ENCODE measurements around the gene FCRL4. TPM values are rescaled to one million over a fixed set of nuclear protein-coding genes. Genes with fewer than 3 reads are reported as not detected.
A peak's percentile ranks its signal among the peaks of the same experiment; 100 is the strongest.

FCRL4 gene
- not detected in 2 replicates for total RNA-seq

DNA sequence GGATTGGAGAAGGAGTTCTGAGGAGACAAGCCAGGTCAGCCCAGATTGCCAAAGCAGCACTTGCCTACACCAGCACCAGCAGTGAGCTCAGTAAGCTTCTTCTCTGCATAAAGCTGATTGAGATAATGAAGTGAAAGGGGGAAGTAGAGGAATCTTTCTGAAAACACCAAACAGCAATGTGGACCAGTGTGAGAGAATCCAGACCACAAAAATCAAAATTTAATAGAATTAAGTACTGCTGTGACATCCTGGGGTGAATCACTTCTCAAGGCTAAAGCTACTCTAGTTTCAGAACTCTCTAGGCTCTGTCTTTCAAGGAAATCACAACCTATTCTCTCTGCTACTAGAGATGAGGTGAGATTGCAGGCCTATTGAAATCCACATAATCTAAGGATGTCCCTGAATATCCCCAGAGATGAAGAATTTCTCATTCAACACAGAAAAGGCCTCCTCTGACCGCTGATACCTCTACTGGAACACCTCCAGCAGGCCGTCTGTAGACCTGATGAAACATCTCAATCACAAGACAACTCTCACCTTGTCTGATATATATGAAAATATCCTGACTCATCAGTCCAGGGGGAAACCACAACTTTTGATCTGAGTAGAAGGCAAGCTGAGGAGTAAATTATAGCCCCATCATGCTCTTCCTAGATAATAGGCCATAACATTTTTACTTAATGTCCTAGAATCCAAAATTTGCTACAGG lies at the start of gene FCRL4:
Gene FCRL4 (minus strand): TSS at position 127 of the 709 bp plus-strand sequence. CDS start 141 bp downstream, outside the sequence.
- DNase-seq = no peak

DNA sequence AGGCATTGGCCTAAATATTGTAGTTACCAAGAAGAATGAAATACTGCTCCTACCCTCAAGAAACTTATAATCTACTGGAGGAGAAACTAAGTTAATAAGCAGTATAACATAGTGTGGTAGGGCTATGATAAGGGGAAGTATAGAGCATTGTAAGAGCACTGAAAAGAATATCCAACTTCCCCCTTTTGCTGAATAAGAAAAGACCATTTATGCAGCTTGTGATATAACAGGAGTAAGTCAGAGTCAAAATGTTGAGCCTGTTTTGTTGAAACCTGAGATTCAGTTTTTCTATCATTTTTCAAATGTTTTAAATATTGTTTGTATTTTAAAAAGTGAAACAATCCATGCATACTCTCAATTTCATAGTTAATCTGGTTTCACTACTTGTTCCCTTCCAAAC lies 48.3 kb upstream of the FCRL4 start:
- no peak for DNase-seq

DNA sequence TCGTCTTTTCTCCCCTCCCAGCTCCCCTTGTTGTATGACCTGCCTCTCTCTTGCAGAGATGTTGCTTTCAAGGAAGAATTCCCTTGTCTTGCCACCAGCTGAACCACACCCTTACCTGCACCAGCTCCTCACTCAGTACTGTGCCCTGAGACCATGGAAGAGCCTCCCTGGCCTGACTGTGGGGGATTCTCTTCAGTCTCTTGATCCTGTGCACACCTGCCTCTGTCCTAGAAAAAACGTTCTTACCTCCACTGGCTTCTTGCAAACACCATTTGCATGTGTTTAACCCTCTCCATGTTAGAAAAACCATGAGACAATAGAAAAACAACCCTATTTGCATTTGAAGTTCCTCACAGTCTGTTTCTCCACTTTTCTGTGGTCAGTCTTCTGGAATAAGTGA lies 43.3 kb upstream of the FCRL4 start:
- no peak for DNase-seq

DNA sequence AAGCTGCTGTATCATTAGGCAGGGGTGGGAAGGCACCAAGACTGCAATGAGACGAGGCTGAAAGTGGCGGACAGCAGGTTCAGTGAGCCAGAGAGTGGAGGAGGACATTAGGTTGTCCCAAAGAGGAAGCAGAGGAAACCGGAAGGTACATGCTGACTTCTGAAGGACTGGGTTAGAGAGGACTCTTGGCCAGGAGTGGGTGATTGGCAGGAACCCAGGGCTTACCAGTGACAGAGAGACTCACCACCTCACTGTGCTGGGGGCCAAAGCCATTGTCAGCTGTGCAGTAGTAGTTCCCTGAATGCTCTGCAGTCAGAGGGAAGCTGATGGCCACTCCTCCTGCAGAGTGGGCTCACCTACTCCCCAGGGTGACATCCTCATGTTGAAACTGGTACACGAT lies 41.9 kb upstream of the FCRL4 start:
- DNase-seq = no peak

DNA sequence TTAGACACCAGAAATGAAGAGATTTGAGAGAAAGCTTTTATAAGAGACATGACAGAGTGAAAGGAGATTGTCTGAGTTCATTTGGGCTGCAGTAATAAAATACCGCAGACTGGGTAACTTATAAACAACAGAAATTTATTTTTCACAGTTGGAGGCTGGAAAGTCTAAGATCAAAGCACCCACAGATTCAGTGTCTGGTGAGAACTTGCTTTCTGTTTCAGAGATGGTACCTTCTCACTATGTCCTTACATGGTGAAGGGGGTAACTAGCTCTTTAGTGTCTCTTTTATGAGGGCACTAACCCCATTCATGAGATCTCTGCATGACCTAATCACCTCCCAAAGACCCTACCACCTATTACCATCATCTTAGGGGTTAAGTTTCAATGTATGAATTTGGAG lies 30.9 kb upstream of the FCRL4 start:
- DNase-seq = no peak

DNA sequence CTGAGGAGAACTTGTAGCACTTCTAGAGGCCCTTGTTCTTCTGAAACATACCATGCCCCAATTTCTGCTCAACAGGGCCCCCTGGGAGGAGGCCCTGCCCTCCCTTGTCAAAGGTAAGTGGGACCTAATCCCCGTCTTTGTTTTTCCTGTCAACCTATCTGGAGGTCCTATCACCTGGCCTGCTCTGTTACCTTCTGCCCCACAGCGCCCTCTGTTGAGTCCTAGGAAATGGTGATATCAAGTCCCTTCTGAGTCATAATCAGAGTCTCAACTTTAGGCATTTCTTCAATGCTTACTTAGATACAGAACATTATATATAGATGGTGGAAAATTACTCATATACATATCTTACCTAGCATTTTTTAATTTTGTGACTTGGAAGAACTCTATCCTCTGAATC lies 28.2 kb upstream of the FCRL4 start:
- no peak for DNase-seq

DNA sequence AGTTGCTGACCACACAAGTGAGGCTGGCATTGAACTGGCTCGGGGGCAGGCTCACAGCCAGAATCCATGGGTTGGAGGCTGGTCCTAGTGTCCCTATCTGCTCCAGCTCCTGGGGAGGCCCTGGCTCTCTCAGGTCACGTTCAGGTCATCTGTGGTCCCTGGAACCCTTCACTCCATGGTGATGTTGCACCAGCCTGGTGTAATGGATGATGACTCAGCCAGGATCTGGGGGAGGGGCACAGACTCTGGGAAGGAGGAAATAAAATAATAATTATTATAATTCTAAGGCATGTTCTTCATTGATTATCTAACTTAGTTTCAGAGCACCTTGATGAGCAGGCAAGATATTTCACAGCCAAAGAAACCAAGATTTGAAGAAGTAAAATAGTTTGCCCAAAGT lies 26.6 kb upstream of the FCRL4 start:
- DNase-seq = no peak

DNA sequence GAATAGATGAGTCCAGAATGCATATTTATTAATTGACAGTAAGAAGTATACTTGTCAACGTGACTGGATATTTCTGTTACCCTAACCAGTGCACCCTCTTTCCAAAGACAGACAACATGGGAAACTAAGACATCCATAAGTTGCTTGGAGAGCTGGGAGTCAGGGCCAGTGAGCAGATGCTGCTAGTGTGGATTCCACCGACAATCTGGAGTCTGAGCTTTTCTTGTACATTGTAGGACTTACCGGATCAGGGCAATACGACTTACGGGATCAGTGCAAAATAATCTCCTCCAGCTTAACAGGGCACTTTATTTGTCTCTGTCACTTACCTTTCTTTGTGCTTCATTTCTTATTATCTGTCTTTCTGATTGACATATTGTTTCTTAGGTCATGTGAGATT lies 24.6 kb upstream of the FCRL4 start:
- DNase-seq = no peak

DNA sequence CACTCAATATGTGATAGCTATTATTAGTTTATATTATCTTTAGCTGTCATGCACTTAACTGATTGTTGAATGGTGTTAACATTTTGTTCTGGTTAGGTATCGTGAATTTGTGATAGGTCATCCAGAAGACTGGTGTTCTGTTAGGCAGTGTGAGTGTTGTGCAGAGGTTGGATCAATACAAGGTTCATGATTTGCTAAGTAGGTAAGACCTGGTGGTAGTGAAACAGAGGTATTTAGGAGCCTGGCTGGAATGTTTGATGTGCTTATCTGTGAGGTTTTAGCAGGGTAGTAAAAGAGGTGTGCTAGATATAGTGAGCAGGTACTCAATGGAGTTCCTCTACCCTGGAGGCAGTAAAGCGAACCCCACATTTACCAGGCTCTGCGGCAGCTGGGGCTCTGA lies 20.3 kb upstream of the FCRL4 start:
- DNase-seq = no peak

DNA sequence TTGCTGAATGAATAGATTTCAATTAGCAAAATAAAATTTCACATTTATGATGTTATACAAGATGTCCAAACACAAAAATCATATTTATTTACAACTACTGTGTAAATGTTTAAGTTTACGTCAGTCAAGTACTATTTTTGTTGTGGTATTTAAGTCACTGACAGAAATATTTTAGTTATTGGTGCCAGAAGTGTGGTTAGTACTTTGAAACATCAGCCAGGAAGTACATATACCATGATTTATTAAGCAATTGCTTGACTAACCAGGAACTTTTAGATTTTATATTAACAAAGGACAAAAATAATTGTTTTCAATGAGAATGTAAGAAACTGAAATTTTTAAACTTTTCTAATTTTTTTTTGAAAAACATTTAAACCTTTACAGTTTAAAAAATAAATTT lies 2.4 kb upstream of the FCRL4 start:
- DNase-seq = no peak

DNA sequence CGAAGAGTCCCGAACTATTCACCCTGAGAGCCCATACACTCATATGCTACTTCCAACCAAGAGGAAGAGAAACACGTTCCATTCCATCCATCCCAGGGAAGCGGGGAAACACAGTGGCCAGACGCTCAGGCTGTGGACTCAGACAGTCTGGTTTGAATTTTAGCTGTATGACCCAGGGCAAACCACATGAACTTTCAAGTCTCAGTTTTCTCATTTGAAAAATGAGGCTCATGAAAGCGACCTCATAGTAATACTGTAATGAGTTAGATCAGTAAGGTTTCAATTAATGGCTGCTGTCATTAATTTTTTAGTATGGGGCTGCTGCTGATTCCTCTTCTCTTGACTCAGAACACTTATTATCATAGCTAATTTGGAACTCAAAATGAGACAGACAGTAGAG lies 1.5 kb downstream of the FCRL4 start:
- no peak for DNase-seq

DNA sequence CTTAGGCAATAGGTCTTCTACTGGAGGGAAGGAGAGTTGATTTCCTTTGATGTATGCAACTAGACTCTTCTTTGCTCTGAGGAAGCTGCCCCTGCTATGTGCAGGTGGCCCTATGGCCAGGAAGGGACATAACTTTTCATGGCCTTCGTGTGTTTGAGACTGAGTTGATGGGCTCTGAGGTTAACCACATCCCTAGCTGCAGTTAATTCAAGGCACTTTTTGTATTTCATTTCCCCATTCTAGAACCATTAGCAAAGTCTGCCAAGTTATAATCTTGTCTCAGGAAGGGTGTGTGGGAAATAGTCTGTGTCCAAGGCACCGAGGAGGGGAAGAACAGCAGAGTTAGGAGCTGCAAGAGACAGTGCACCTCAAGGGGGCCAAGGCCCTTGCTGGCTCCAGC lies 2.5 kb downstream of the FCRL4 start:
- DNase-seq = no peak

DNA sequence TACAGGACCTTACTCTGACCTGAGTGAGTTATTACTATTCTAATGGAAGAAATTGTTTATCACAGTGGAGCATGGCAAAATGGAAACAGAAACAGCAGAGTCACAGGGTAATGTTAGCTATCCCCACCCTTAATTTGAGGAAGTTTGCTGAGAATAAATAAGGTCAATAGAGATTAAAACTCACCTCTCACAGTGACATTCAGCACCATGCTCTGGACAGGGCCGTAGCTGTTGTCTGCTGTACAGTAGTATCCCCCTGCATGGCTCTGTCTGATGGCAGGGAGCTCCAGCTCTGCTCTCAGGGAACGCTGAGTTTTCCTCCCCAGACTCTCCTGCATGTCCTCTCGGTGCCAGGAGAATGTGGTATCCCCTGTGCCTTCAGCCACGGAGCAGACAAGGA lies 11.9 kb downstream of the FCRL4 start:
- no peak for DNase-seq

DNA sequence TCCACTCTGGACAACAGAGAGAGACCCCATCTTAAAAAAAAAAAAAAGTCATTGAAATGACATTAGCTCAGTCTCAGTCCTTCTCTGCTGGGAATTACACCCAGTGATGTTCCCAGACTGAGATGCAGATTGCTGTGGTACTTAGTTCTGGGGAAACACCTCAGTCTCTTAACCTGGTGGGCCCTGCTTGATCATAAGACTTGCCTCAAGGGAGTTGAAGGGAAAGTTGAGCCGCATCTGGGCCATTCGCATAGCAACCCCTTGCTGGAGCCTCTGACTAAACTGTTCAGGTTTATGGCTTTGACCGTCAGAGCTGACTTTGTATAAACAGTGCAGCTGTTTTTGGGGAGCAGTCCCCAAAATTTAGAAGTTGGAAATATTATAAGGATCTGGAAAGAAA lies 13.4 kb downstream of the FCRL4 start:
- DNase-seq = no peak

DNA sequence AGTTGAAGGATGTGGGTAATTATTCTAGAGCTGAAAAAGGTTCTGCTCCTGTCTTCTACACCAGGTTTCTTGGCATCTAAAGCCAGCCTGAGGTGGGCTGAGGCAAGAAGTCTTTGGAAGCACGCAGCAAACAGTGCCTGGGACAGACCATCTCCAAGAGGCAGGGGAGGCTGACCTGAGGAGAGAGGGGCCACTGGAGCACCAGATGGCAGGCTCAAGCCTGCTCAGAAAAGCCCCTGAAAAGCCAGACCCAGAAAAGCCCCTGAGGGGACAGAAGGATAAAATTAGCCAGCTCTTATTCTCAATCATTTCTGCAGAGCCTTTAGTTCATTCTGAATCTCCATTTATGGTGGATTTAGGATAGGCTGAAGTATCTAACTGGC lies 17.1 kb downstream of the FCRL4 start:
- no peak for DNase-seq

DNA sequence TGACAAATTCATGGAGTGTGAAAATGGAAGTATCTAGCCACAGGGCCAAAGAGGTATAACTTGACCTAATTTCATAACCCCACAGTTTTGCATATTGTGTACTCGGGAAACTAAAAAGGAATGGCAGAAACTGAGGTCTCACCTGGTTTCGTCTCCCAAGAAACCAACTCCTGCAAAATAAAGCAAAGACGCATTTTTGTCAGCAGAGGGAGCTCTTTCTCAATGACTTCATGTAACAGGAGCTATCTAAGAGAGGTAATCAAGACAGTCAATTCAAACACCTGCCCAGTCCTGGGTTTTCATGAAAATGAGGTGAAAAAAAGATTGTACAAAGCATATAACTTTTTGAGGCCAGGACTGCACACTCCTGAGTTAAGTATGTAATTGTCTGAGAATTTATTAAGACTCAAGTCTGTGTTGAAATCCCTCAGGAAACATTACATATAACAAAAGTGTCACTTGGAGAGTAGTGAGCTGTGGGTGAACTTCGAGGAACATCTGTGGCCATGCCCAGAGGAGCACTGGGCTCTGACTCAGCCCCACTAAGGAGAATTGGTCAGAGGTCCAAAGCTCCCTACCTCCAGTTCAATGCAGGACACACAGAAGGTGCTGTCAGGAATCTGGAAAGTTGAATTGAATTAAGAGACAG lies 17.6 kb downstream of the FCRL4 start:
- DNase-seq = peak; percentile 80

DNA sequence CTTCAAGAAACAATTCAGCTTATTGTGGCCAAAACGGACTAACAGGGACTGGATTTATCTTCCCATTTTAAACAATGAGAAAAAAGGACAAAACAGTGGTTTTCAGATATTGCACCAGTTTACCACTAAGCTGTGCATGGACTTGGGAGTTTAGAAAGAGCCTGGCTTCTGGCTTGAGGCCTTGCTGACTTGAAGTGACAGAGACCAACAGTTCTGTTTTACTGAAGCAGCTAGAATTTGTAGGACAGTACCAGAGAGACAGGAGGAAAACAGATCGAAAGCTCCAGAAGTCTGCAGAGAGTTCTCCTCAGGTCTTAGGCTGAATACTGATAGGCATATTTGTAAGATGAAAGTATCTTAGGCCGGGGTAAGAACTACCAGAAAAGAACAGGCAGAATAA lies 20.5 kb downstream of the FCRL4 start:
- no peak for DNase-seq

DNA sequence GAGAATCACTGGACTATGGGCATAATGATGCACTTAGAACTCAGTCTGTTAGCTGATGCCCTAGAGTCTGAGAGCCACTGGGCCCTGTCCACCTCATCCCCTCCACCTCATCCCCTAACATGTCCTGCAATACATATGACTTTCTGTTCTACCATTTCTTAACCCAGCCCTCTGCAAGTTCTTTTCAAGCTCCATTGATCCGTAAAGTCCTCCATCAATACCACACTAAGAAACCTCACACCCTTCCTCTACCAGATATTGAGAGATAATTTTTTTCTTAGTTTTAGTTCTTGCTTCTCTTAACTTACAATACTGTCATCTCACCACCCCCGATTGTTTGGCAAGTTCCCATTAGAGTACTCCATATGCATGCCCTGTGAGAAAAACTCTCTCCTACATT lies 22.1 kb downstream of the FCRL4 start:
- DNase-seq = no peak

DNA sequence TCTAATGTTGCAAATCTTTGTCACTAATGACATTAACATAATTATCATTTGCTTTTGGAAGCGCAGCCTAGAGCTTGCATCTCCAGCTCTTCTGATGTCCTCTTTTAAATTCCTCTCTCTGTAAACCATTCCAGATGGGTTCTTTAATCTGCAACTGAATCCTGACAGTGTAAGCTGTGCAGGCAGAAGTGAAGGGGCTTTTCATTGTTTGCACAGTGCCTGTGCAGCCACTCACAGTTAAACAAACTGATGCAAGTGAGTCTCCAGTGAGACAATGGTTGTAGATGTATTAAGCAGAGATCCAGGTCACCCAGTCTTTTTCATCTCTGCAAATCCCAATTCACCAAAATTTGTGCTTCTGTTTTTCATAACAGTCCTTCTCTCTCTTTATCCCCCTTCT lies 23.0 kb downstream of the FCRL4 start:
- DNase-seq = no peak

DNA sequence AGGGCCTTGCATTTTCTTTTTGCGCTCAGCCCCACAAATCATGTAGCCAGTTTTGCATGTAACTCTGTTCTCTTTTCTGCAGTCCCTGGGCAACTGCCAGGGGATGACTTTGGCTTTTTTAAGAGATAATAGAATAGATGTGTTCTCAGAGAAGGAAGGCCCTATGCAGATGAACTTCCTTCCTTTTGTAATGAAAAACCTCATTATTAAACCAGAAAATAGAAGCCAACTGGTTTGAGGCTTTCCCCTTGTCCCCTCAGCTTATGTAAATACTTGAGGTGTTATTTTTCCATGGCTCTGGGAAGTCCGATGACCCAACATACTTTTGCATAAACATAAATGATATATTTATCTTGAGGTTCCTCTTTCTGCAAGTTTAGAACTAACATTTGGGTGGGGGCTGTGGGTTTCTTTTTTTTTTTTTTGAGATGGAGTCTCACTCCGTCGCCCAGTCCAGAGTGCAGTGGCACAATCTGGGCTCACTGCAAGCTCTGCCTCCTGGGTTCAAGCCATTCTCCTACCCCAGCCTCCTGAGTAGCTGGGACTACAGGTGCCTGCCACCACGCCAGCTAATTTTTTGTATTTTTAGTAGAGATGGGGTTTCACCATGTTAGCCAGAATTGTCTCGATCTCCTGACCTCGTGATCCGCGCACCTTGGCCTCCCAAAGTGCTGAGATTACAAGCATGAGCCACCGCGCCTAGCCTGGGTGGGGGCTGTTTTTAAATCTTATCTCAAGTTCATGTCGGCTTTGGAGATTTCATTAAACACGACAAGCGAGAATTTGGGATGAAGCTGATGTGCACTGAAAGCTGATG lies 31.2 kb downstream of the FCRL4 start:
- DNase-seq = no peak

DNA sequence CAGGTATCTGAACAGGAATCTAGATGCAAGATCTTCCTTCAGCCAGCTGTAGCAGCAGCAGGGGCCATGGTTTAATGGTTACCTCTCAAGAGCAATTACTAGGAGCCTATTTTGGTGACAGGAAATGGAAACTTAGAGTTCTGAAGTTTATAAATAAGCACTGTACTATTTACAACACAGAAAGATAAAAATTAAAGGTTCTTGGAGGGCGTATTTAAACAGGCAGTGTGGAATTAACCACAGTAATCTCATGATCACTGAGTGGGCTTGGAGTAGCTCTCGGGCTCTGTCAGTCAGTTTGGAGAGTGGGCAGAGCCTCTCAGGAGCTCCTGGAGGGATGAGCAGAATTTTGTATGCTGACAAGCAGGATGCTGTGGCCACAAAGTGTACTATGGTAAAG lies 35.4 kb downstream of the FCRL4 start:
- no peak for DNase-seq

DNA sequence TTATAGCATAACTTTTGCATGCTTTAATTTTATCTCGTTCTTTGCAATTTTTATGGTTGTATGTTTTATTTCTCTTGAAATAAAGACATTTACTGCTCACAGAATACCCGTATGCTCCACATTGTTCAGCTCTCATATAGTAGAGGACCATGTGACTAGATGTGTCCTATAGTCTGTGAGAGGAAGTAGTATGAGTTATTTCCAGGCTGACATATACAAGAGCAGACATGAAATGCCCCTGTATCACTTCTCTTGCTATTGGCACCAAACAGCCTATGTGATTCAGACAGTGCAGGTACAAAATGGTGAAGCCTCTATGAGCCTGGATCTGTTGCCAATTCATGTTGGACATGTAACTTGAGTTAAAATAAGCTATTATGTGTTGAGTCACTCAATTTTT lies 39.8 kb downstream of the FCRL4 start:
- DNase-seq = no peak

DNA sequence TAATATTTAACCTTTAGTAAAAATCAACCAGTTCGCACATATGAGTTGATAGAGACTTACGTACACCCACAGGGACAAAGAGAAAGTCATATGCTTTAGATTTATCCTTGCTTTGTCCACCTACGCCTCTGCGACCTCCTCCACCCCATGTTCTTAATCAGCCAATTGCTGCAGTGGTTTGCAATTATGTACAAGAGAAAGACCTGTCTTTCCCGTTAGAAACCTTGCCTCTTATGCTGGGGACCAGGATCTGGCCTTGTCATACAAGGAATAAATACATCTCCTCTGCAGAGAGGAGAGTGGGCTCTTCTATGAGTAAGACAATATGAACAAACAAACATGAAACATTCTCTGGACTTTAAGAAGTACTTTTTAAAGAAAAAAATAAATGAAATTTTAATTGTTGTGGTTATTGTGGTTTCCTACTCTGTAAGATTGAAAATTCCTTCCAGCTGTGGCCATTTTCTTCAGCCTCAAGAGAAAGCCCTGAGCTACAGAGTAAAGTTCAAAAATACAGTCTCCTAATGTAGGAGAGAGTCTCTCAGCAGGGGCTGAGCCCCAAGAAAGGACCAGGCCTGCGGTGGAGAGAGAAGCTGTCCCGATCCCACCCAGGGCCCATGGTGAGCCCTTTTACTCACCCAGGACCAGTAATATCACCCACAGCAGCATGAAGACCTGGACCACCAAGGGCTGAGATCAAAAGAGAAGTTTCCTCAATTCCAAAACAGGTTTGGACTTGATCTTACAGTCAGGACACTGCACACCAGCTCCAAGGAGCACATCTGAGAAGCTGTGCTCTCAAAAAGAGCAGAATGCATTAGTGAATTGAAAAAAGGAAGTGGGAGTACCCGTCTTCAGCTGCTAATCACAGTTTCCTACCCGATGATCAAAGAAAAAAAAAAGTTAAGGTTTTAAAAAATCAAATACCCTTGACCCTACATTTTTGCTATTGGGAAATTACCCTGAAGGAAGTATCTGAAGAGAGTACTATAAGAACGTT lies 45.9 kb downstream of the FCRL4 start, which contains the start of gene FCRL5:
Gene FCRL5 (minus strand): TSS at position 822 of the 1,000 bp plus-strand sequence. CDS start 153 bp downstream, at position 669.
- no peak for DNase-seq
